MM.1S (cell line): ENCODE measurements around the gene PRKAG2.

ENCODE experiments used
- DNase-seq: peaks from one replicate; pipeline ENCODE4 v3.0.0-alpha.2; 2015
- H2AFZ ChIP-seq: fragments of 300-600 bp; sonication (generic); 2 replicates; pipeline ENCODE4 v1.6.0; 2016; ENCODE audit warnings: antibody characterized with exemption, low read length
- H3F3A ChIP-seq: fragments of 300-600 bp; sonication (generic); 2 replicates; pipeline ENCODE4 v1.6.1; 2016; ENCODE audit warnings: mild to moderate bottlenecking, antibody characterized with exemption, low read length, moderate library complexity, mixed read lengths; ENCODE audit not compliant: insufficient read depth
- H3K27ac ChIP-seq: fragments of 300-600 bp; sonication (generic); 2 replicates; pipeline ENCODE4 v1.5.1; 2016; ENCODE audit warnings: mild to moderate bottlenecking, low read length
- H3K27me3 ChIP-seq: fragments of 300-600 bp; sonication (generic); replicated peaks from 2 replicates; pipeline ENCODE4 v1.6.0; 2016; ENCODE audit warnings: low read length; ENCODE audit not compliant: insufficient read depth
- H3K36me3 ChIP-seq: fragments of 300-600 bp; sonication (generic); replicated peaks from 2 replicates; pipeline ENCODE4 v1.6.1; 2016; ENCODE audit warnings: mild to moderate bottlenecking, low read length, mixed read lengths; ENCODE audit not compliant: insufficient read depth
- H3K4me1 ChIP-seq: fragments of 300-600 bp; sonication (generic); 2 replicates; pipeline ENCODE4 v1.6.1; 2016; ENCODE audit warnings: low read length, mixed read lengths
- H3K4me2 ChIP-seq: fragments of 300-600 bp; sonication (generic); 2 replicates; pipeline ENCODE4 v1.6.0; 2016; ENCODE audit warnings: low read depth, low read length
- H3K4me3 ChIP-seq: fragments of 300-600 bp; sonication (generic); 2 replicates; pipeline ENCODE4 v1.5.1; 2016; ENCODE audit warnings: low read length, mixed read lengths
- H3K79me2 ChIP-seq: fragments of 300-600 bp; sonication (generic); 2 replicates; pipeline ENCODE4 v1.6.1; 2016; ENCODE audit warnings: mixed run types, low read length, mixed read lengths
- H3K9ac ChIP-seq: fragments of 300-600 bp; sonication (generic); 2 replicates; pipeline ENCODE4 v1.6.1; 2016; ENCODE audit warnings: low read length, mixed read lengths
- H3K9me2 ChIP-seq: fragments of 300-600 bp; sonication (generic); replicated peaks from 2 replicates; pipeline ENCODE4 v1.6.1; 2016; ENCODE audit warnings: mild to moderate bottlenecking, low read length, mixed read lengths; ENCODE audit not compliant: insufficient read depth
- H3K9me3 ChIP-seq: fragments of 300-600 bp; sonication (generic); replicated peaks from 2 replicates; pipeline ENCODE4 v1.6.1; 2016; ENCODE audit warnings: mild to moderate bottlenecking, low read length, mixed read lengths; ENCODE audit not compliant: insufficient read depth
- H4K20me1 ChIP-seq: fragments of 300-600 bp; sonication (generic); 2 replicates; pipeline ENCODE4 v1.6.1; 2016; ENCODE audit warnings: mild to moderate bottlenecking, low read length, moderate library complexity, mixed read lengths; ENCODE audit not compliant: insufficient read depth
- CTCF ChIP-seq: fragments of 300-600 bp; sonication (generic); IDR thresholded peaks from 2 replicates; pipeline ENCODE4 v1.5.1; 2016; ENCODE audit warnings: antibody characterized with exemption, low read length, mixed read lengths
- EZH2 ChIP-seq: fragments of 300-600 bp; sonication (generic); optimal IDR thresholded peaks from 2 replicates; pipeline ENCODE3; 2017; ENCODE audit warnings: low read depth, mild to moderate bottlenecking, antibody characterized with exemption, low read length, mixed read lengths
- EZH2phosphoT487 ChIP-seq: fragments of 300-600 bp; sonication (generic); IDR thresholded peaks from 2 replicates; pipeline ENCODE4 v1.6.1; 2018; ENCODE audit warnings: antibody characterized with exemption, low read length

The PRKAG2 gene

GRCh38 chr7:151836191-151836926, 40.6 kb downstream of the PRKAG2 start:
- Histone ChIP-seq H3K4me1 (no peaks in the 10 kb centered on the region), H3K27me3 (peaks cover 42% of the 10 kb centered on the region), H3K36me3 (no peaks in the 10 kb centered on the region), H2AFZ (no peak overlapping the region), H3K4me3 (no peak overlapping the region), H3K9me3 (no peaks in the 10 kb centered on the region), H3K27ac (no peak overlapping the region), H3K79me2 (no peaks in the 10 kb centered on the region), H3F3A (peaks cover 3% of the 10 kb centered on the region; the same call in 1 of the 2 replicates), H3K4me2 (no peak overlapping the region), H3K9ac (no peak overlapping the region), H4K20me1 (no peaks in the 10 kb centered on the region), H3K9me2 (no peaks in the 10 kb centered on the region)
- no peak for DNase-seq
- TF ChIP-seq CTCF (no peak), EZH2 (no peak), EZH2phosphoT487 (no peak)

DNA sequence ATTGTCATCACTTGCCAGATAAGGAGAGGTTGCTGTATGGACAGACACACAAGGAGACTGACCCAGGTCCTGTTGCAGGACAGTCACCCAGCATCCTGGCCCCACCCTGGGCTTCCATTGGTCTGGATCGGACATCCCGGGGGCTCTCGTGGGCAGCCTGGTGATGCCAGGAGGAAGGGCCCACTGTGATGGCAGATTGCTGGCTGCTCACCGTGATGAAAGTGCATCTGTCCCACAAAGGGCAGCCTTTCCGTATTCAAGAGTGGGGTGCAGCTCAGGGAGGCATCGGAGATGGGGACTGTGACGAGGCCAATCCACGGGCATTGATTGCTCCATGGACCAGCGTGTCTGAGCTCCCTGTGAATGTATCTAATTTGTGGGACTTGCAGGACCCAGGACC, 41.3 kb downstream of the PRKAG2 start:
- Histone ChIP-seq H2AFZ (no peak overlapping the region), H4K20me1 (no peaks in the 10 kb centered on the region), H3K4me1 (no peaks in the 10 kb centered on the region), H3K27me3 (peaks cover 47% of the 10 kb centered on the region), H3F3A (peaks cover 3% of the 10 kb centered on the region; the same call in 1 of the 2 replicates), H3K36me3 (no peaks in the 10 kb centered on the region), H3K9me3 (no peaks in the 10 kb centered on the region), H3K79me2 (no peaks in the 10 kb centered on the region), H3K9ac (no peak overlapping the region), H3K9me2 (no peaks in the 10 kb centered on the region), H3K4me2 (no peak overlapping the region), H3K27ac (no peak overlapping the region), H3K4me3 (no peak overlapping the region)
- no peak for DNase-seq
- TF ChIP-seq CTCF (no peak), EZH2 (no peak), EZH2phosphoT487 (no peak)

- peaks cover 3% of the 10 kb centered on the region; the same call in 1 of the 2 replicates for H3F3A ChIP-seq
- H3K4me3 ChIP-seq, result no peak overlapping the region
- H3K9me3 ChIP-seq, result no peaks in the 10 kb centered on the region
- DNase-seq, result no peak
- H3K9me2 ChIP-seq, result no peaks in the 10 kb centered on the region
- no peaks in the 10 kb centered on the region for H3K79me2 ChIP-seq
- no peaks in the 10 kb centered on the region for H4K20me1 ChIP-seq
- H3K4me1 ChIP-seq, result no peaks in the 10 kb centered on the region
- no peak overlapping the region for H3K27ac ChIP-seq
- H2AFZ ChIP-seq, result no peak overlapping the region
- H3K36me3 ChIP-seq, result no peaks in the 10 kb centered on the region
- no peak for TF ChIP-seq EZH2
- H3K27me3 ChIP-seq, result peaks cover 52% of the 10 kb centered on the region
- H3K9ac ChIP-seq, result no peak overlapping the region
- H3K4me2 ChIP-seq, result no peak overlapping the region
Measured at GRCh38 chr7:151834271-151835035, 42.5 kb downstream of the PRKAG2 start.
